ENCODE measurements around the gene ELOVL5.
A peak's percentile ranks its signal among the peaks of the same experiment; 100 is the strongest.

The ELOVL5 gene

GRCh38 chr6:53302678-53303360 is 45.9 kb downstream of the ELOVL5 start:
- DNase-seq: no peak

- no peak for DNase-seq
Measured at GRCh38 chr6:53301801-53302537, 46.8 kb downstream of the ELOVL5 start.

GRCh38 chr6:53300656-53301551 is 47.8 kb downstream of the ELOVL5 start:
- peak; percentile 23 for DNase-seq

- no peak for DNase-seq
Measured at GRCh38 chr6:53299331-53300005, 49.3 kb downstream of the ELOVL5 start.

GRCh38 chr6:53297004-53297403 is 51.7 kb downstream of the ELOVL5 start:
- no peak for DNase-seq

GRCh38 chr6:53295176-53295575 is 53.6 kb downstream of the ELOVL5 start:
- DNase-seq: no peak

GRCh38 chr6:53294611-53295010 is 54.1 kb downstream of the ELOVL5 start:
- DNase-seq: no peak

GRCh38 chr6:53294095-53294494 is 54.7 kb downstream of the ELOVL5 start:
- DNase-seq: no peak

- DNase-seq: no peak
Measured at GRCh38 chr6:53293691-53294090, 55.1 kb downstream of the ELOVL5 start.

- no peak for DNase-seq
Measured at GRCh38 chr6:53290537-53291510, 57.9 kb downstream of the ELOVL5 start.

- no peak for DNase-seq
Measured at GRCh38 chr6:53287336-53288225, 61.2 kb downstream of the ELOVL5 start.

- DNase-seq: no peak
Measured at GRCh38 chr6:53284901-53285300, 63.8 kb downstream of the ELOVL5 start.

- DNase-seq: no peak
Measured at GRCh38 chr6:53282741-53283140, 66.0 kb downstream of the ELOVL5 start.

- no peak for DNase-seq
Measured at GRCh38 chr6:53282234-53282633, 66.5 kb downstream of the ELOVL5 start.

- DNase-seq: no peak
Measured at GRCh38 chr6:53281518-53282215, 67.1 kb downstream of the ELOVL5 start.

GRCh38 chr6:53280207-53280606 is 68.5 kb downstream of the ELOVL5 start:
- no peak for DNase-seq

GRCh38 chr6:53279293-53279692 is 69.5 kb downstream of the ELOVL5 start:
- no peak for DNase-seq

GRCh38 chr6:53273370-53273769 is 75.4 kb downstream of the ELOVL5 start:
- no peak for DNase-seq

- DNase-seq: no peak
Measured at GRCh38 chr6:53269827-53270226, 78.9 kb downstream of the ELOVL5 start.

All from activated effector memory CD4-positive, alpha-beta T cell treated with Interleukin-2 at 50 U/mL for 16 hours (primary cell).